KG1 (cell line): ENCODE results near the gene SLC12A9.

Source experiments
- DNase-seq: peaks from one replicate; lab custom pipeline; 2025; lab: John Stamatoyannopoulos, UW

SLC12A9 gene

DNA sequence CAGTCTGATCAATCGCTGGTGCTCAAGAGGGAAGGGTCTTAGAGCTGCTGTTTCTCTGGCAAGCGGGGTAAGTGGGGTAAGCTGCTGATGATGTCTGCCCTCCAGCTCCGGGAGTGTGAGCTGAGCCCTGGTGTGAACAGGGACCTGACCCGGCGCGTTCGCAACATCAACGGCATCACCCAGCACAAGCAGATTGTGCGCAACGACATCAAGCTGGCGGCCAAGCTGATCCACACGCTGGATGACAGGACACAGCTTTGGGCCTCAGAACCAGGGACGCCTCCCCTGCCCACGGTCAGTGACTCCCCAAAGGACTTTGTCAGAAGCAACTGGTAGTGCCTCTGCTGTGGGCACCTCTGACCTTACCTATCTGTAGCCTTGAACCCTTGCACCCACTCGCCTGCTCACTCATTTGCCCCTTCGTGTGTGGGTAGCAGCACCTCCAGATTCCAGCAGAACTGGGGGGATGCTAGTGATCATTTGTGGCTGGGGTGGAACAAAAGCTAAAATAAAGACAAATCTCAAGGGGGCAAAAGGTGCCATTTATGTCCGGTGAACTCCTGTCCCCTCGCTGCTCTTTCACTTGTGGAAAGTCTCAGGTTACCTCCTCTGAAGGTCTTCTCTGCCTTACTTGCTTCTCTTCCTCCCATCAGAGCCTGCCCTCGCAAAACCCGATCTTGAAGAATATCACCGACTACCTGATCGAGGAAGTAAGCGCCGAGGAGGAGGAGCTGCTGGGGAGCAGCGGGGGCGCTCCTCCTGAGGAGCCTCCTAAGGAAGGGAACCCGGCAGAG is 33.8 kb downstream of the SLC12A9 start:
- no peak for DNase-seq

DNA sequence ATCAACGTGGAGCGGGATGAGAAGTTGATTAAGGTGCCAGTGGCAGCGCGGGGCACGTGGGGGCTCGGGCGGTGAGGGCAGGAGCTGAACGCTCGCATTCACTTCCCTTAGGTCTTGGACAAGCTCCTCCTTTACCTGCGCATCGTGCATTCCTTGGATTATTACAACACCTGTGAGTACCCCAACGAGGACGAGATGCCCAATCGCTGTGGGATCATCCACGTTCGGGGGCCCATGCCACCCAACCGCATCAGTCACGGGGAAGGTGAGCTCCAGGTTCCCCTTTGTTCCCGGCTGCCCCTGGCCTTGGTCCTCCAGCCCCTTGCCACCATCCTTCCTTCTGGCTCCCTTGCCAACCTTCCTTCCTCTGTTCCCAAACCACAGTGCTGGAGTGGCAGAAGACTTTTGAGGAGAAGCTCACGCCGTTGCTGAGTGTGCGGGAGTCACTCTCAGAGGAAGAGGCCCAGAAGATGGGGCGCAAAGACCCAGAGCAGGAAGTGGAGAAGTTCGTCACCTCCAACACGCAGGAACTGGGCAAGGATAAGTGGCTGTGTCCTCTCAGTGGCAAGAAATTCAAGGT is 34.5 kb downstream of the SLC12A9 start:
- no peak for DNase-seq

DNA sequence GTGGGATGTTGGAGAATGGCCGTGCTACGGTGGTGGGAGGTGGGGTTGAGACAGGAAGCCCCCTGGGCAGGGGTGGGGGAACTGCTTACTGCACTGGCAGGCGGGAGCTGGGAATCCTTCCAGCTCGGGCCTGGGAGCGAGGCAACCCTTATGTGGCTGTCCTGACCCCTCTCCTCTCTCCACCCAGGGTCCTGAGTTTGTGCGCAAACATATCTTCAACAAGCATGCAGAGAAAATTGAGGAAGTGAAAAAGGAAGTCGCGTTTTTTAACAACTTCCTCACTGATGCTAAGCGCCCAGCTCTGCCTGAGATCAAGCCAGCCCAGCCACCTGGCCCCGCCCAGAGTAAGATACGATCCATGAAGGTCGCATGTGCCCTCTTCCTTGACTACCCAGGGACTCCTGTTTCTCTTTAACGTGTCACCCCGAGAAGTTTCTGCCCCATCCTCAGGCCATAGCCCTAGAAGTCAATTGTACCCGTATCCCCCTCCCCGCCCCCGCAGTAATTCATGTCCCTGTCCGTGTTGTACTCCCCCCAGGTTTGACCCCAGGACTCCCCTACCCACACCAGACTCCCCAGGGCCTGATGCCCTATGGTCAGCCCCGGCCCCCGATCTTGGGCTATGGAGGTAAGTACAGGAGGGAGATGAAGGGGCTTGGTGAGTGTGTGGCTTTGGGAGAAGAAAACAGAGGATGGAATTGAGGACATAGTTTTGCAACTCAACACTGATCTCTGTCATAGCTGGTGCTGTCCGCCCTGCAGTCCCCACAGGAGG is 35.2 kb downstream of the SLC12A9 start:
- no peak for DNase-seq

DNA sequence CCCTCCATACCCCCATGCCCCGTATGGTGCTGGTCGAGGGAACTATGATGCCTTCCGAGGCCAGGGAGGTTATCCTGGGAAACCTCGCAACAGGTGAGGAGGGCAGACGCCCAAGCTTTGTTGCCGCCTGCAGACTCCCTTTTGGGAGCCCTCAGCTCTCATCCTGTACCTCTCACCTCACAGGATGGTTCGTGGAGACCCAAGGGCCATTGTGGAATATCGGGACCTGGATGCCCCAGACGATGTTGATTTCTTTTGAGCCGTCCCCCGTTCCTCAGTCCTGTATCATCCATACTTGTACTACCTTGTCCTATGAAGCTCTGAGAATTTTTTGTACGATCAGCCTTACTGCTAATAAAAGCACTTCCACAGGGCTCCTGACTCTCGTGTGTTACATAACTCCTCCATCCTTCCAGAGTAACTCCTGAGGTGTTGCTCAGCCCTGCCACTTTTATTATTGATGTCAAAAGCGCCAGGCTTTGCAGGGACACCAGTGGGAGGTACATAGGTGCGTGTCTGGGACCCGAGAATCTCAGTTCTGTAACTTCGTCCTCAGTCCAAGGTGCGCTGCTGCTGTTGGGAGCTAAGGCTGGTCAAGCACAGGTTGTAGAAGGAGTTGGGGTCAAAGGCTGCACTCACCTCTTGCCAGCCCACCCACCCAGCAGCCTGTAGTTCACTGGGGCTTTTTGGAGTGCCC is 35.9 kb downstream of the SLC12A9 start:
- DNase-seq: no peak

DNA sequence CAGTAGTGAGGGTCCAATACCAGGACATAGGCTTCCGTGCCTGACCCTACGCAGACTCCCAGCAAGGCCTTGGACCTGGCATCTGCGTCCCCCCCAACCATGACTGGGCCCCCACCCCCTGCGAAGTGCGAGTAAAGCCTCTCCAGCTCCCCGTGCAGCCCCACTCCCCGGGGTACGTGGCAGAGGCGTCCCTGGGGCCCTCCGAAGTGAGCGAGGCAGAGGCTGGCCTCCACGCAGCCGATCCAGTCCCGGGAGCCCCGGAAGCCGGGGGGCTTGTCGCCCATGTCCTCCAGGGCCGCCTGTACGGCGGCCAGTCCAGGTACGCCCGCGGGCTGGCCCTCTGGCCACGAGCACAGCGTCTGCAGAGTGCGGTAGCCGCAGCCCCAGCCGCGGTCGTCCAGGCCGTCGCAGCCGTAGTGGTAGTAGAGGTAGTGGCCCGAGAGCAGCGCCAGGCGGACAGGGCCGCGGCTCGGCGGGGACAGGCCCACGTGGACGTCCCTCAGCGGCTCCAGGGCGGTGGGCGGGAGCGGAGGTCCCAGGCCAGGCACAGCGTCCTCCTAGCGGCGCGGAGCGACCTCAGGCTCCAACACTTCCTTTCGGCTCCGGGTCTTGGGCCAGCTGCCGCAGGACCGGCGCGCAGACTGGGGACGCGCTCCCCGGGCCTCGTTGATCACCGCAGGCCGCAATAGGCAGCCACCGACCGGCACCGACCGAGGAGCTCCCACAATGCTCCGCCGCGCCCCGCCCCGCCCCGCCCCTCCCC is 36.7 kb downstream of the SLC12A9 start, which contains the start of gene UFSP1:
UFSP1 (minus strand) TSS at position 728 of the 763 bp plus-strand sequence; CDS start at position 284, 444 bp downstream.
- no peak for DNase-seq

DNA sequence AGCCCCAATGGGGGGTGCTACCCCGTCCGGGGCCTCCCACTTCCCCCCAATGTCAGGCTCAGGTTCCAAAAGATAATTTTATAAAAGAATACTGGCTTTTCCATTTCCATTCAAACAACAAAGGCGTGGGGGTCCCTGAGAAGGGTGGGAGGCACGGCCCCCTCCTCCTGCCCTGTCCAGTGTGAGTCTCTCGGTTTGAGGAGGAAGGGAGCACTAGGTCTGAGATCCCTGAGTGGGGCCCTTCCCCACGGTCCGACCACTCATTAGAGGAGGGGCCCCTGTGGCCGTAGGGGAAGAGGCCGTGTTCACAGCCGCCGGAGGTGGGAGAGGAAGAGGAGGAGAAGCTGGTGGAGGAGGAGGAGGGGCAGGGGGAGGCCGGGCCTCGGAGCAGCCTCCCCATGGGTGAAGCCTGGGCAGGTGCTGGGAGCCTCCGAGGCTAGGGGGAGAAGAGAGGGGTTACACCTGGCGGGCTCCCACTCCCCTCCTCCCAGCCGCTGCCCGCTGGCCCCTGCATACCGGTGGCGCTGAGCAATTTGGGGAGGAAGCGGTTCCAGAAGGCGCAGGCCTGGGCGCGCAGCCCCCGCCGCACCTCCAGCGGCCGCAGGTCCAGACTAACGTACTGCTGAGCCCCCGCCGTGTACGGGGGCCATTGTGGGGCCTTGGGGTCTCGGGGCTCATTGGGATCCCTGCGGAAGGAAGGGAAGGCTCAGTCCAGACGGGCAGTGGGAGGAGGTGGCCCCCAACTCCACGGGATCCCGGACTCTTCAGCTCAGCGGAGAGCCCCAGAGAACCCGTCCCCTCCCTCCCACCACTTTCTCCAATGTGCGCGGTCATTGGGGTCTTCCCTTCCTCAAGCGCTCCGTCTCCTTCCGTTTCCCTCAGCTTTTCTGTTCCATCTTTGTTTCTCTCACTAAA is 38.4 kb downstream of the SLC12A9 start:
- DNase-seq: no peak

DNA sequence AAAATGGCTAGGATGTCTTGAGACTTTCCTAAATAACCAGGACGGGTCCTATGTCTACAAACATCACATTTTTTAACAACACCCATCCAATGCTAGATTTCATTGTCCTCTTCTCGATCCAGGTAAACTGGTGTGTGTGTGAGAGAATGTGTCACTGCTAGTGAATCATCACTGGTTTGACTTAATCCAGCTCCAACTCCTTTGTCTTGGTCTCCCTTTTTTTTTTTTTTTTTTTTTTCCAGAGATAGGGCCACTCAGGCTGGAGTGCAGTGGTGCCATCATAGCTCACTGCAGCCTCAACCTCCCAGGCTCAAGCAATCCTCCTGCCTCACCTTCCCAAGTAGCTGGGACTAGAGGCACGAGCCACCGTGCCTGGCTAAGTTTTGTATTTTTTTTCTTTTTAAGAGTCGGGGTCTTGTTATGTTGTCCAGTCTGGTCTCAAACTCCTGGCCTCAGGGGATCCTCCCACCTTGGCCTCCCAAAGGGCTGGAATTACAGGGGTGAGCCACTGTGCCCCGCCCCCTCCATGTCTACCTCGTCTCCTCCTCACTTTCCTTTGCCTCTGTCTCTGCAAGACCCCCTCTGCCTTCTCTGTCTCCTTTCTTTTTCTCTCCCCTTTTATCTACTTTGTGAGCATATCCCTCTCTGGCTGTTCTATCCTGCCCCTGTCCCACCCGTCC is 39.2 kb downstream of the SLC12A9 start:
- no peak for DNase-seq

DNA sequence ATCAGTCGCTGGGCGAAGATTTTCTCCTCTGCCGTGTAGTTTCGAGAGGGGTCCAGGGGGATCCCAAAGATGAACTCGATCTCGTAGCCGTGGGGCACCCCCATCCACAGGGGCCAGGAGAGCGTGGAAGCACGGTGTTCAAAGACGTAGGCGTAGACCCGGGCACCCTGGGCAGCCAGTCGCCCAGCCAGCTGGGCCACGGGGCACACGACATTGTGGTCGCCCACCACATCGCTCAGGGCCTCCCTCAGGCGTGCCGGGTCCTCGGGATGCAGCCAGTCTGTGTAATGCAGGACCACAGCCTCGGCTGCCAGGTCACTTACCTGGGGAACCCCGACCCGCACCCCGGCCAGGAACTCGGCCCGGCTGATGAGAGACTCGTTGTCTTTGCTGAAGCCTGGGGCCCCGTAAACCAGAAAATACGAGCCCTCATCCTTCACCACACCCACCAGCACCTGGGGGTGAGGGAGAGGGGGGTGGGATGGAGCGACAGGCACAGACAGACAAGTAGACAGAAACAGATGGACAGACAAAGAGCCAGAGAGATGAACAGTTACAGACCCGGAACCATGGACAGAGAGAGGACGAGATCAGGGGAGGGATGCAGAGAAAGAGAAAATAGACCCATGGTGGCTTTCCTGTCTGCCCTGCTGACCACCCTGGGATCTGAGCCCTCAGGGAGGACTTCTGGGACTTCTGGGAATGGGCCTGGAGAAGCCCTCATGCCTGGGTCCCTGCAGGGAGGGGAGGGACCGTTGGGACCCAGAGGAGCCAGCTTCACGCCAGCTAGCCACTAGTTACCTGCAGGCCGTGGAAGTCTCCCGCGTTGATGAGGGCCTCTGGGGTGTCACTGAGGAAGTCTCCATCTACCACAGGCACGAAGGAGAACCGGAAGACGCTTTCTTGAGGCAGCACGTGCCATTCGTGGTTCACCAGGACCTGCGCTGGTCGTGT is 40.1 kb downstream of the SLC12A9 start:
- DNase-seq: no peak

DNA sequence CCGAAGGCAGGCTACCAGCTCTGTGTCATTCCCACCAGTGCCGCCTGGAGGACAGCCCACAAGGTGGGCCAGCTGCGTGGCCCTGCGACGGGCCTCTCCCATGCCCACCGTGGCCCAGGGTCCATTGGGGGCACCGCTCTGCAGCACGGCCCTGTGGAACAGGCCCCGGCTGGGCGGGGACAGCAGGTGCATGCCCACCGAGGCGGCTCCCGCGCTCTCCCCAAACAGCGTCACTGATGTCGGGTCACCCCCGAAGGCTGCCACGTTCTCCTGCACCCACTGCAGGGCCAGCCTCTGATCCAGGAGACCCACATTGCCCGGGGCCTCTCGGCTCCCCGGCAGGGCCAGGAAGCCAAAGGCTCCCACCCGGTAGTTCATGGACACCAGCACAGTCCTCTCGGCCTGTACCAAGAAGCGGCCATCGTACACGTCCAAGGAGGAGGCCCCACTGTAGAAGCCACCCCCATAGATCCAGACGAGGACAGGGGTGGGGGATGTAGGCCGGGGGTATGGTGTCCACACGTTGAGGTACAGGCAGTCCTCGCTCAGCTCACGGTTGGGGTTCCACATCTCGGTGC is 40.9 kb downstream of the SLC12A9 start:
- DNase-seq: no peak

DNA sequence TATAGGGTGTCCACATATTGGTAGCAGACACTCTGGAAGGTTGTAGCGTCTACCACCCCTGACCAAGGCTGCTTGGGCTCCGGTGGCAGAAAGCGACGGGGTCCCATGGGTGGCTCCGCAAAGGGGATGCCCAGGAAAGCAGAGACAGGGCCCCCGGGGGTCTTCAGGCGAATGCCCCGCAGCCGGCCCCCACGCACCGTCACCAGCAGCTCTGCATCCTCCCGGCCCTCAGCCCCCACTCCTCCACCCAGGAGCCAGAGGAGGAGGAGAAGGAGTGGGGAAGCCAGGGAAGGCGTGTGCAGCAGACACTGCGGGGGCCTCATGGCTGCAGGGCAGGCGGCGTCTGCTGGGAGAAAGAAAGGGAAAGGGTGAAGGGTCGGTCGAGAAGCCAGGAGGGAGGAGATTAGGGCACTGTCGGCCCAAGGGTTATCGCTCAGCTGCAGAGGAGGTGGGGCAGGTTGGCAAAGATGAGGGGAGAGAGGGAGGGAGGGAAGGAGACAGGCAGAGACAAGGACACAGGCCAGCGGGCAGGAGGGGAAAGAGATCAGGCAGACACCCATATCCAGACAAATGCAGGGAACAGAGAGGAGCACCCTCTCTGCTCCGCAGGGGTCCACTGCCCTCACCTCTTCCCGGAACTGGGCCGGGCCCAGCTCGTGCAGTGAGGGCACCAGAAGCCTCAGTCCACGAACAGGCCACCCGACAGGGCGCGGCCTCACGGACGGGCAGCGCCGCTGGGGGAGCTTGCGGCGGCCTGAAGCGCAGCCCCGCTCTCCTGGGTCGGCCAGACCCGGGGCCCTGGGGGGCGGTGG is 41.6 kb downstream of the SLC12A9 start:
- DNase-seq: no peak

DNA sequence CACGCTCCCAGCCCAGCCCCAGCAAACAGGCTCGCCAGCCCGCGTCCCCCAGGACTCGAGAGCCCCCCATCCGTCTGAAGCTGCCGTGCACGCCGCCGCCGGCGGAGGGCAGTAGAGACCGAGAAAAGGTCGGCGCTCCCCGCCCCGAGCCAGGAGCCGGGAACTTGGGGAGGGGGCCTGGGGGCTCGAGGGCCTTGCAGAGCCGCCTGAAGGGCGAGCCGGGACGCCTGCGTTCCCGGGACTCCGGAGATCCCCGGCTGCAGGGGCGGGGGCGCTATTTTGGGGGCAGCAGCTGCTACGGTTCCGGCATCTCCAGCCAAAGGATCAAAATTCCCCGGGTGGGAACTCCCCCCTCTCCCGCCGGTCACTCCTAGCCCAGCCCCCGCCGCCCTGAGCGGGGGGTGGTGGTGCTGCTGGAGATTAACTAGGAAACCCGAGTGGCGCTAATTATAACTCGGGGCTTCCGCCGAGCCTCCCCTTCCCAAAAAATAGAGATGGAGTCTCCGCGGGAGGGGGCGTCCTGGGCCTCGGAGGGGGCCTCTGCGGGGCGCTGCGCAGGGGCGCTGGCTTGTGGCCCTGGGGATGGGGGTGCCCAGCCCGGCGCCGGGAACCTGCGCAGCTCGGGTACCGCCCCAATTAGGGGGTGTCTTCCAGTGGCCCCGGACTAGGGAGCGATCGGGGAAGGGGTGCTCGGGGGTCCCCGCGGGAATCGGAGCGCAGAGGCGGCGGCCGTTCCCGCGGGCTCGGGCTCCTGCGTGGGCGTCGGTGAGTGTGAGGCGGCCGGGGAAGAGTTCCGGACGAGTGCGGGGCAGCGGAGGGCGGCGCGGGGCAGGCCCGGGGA is 42.6 kb downstream of the SLC12A9 start:
- no peak for DNase-seq

DNA sequence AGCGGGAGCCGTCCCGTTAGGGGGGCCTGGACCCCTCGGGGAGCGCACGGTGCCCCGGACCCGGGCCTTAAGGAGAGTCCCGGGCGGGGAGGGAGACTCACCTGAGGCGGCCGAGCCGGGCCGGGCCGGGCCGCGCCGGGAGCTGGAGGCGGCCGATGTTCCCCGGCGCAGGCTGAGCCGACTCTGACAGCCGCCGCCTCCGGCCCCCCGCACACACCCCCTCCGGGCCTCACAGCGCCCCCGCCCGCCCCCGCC is 43.1 kb downstream of the SLC12A9 start, which contains the start of gene ACHE:
ACHE (minus strand) TSS at position 188 of the 255 bp plus-strand sequence. CDS start 1,656 bp downstream, outside the sequence.
- no peak for DNase-seq

DNA sequence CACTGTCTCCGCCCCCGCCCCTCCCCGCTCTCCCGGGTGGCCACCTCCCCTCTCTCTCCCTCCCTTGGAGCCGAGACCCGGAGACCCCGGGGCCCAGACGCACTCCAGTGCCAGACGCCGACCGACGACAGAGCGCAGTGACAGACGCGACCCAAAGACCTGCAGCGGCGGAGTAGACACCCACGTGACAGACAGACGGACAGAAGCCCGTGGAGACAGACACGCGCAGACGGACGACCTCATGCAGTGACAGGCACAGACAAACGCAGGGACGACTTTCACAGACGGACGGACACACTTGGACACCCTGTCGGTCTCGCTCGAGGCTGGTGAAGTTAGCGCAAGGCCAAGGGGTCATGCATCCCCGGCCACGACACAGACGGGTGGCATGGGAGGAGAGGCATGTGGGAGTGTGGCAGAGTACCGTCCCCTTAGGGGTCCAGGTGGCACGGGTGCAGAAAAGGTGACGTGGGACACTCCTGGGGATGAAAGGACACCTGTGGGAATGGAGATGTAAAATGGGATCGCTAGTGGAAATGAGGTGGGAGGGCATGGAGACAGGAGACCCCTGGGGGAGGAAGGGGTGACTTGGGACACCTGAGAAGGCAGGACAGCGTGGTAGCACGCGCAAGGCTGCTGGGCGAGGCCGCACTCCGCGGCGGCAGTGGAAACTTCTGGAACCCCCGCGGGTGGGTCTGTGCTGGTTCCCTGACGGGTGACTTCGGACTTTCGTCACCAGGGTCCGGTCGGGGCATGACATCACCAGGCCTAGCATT is 43.6 kb downstream of the SLC12A9 start:
- no peak for DNase-seq

DNA sequence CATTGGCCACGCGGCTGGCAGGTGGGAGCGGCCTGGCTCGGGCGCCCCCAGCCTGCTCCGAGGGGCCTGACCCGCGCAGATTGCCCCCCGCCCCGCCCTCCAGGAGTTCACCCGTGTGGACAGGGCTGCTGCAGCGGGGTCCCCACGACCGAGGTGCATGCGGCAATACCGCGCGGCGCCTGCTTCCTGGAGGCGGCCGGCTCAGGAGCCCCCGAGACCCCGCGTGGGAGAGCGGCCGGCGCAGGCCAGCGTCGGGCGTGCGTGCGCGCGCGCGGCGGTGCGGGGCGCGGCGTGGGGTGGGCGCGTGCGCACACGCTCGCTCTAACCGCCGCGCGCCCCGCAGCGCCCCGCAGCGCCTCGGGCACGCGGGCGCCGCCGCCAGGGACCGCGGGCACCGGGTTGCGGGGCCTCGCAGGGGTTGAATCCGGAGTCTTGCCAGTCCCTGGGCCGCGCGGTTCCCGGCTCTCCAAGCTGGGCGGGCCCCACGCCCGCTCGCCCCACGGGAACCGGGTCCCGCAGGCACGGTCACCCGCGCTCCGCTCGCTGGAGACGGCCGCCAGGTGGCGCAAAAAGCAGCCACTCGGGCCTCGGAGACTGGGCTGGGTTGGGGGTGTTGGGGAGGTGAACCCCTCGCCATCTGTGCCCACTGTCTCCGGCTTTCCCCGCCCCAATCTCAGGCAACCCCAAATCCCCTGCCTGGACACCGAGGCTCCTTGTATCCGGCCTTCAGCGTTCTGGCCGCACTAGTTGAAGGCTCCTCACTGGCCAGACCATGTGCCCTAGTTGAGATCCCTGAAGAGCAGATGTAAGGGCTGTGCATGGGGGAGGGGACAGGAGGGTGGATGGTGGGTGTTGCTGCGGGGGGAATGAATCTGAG is 44.5 kb downstream of the SLC12A9 start:
- no peak for DNase-seq
